ENCODE data around the gene NACA2.

- TF ChIP-seq CTCF (IDR thresholded peaks at IDR 0.05) (no peak), POLR2A (IDR thresholded peaks at IDR 0.05) (no peak)
Measured at GRCh38 chr17:61598014-61598413, 7.0 kb upstream of the NACA2 start.
